Measurements from ENCODE around the gene TWNK. TPM values are rescaled to one million over a fixed set of nuclear protein-coding genes. Genes with fewer than 3 reads are reported as not detected.

The TWNK gene
- total RNA-seq, 1 donor from 2014 or later: 41.1 TPM

Other genes starting within 250 kb of the TWNK start
- not detected in 2 replicates for gene PAX2, start 242.0 kb upstream of the TWNK start, total RNA-seq
- gene SLF2, start 74.6 kb upstream of the TWNK start, total RNA-seq: 33.4 and 36.1 TPM in 2 replicates
- gene SEMA4G, start 18.0 kb upstream of the TWNK start, total RNA-seq: 0.31 and 0.83 TPM in 2 replicates
- 61.5 and 63.2 TPM in 2 replicates for gene MRPL43, start within 50 bp of the TWNK start, total RNA-seq
- gene LZTS2, start 12.3 kb downstream of the TWNK start, total RNA-seq: 22.3 TPM in 2 replicates
- gene PDZD7, start 43.6 kb downstream of the TWNK start, total RNA-seq: 0.47 and 0.54 TPM in 2 replicates
- 34.8 and 39.0 TPM in 2 replicates for gene SFXN3, start 43.7 kb downstream of the TWNK start, total RNA-seq
- gene KAZALD1, start 74.4 kb downstream of the TWNK start, total RNA-seq: 0.57 and 0.73 TPM in 2 replicates
- gene TLX1, start 143.8 kb downstream of the TWNK start, total RNA-seq: not detected in 2 replicates
- not detected in 2 replicates for gene LBX1, start 241.9 kb downstream of the TWNK start, total RNA-seq